ENCODE measurements around the gene MYADML2. TPM values are rescaled to one million over a fixed set of nuclear protein-coding genes. Genes with fewer than 3 reads are reported as not detected.

The MYADML2 gene
- total RNA-seq, 2 donors from 2014 or later, result 0.27 TPM; not detected in 1

- H3K9me3 ChIP-seq, result no peaks in the 10 kb centered on the region
- no peaks in the 10 kb centered on the region for H3K27me3 ChIP-seq
- no peaks in the 10 kb centered on the region for H3K36me3 ChIP-seq
- no peak overlapping the region for H3K4me3 ChIP-seq
- H3K9ac ChIP-seq (ENCODE audit: low read depth in 2 of 2, low read length in 2 of 2), result no peak overlapping the region
- no peak for TF ChIP-seq CTCF (IDR thresholded peaks at IDR 0.05)
- no peak overlapping the region for H3K27ac ChIP-seq
- no peak for DNase-seq
- H3K4me1 ChIP-seq, result no peaks in the 10 kb centered on the region
- intact Hi-C loops (cut with DNase I), result no loop called here
These were observed 5.8 kb upstream of the MYADML2 start for GRCh38 chr17:81952792-81953228.

GRCh38 chr17:81951785-81952684, 5.0 kb upstream of the MYADML2 start:
- intact Hi-C loops (cut with DNase I), result no loop called here
- Histone ChIP-seq H3K27me3 (no peaks in the 10 kb centered on the region), H3K4me1 (no peaks in the 10 kb centered on the region), H3K27ac (no peak overlapping the region), H3K36me3 (no peaks in the 10 kb centered on the region), H3K4me3 (no peak overlapping the region), H3K9me3 (no peaks in the 10 kb centered on the region), H3K9ac (ENCODE audit: low read depth in 2 of 2, low read length in 2 of 2) (no peak overlapping the region)
- no peak for DNase-seq
- TF ChIP-seq CTCF (IDR thresholded peaks at IDR 0.05), result no peak

GRCh38 chr17:81950501-81950900, 3.5 kb upstream of the MYADML2 start:
- no peaks in the 10 kb centered on the region for H3K4me1 ChIP-seq
- H3K27ac ChIP-seq, result no peak overlapping the region
- no peak for TF ChIP-seq CTCF (IDR thresholded peaks at IDR 0.05)
- no peak overlapping the region for H3K9ac ChIP-seq (ENCODE audit: low read depth in 2 of 2, low read length in 2 of 2)
- intact Hi-C loops (cut with DNase I), result no loop called here
- H3K27me3 ChIP-seq, result no peaks in the 10 kb centered on the region
- H3K36me3 ChIP-seq, result no peaks in the 10 kb centered on the region
- H3K9me3 ChIP-seq, result no peaks in the 10 kb centered on the region
- no peak for DNase-seq
- no peak overlapping the region for H3K4me3 ChIP-seq

GRCh38 chr17:81948635-81949378, 1.8 kb upstream of the MYADML2 start:
- Histone ChIP-seq H3K27ac (no peak overlapping the region), H3K4me1 (no peaks in the 10 kb centered on the region), H3K9ac (ENCODE audit: low read depth in 2 of 2, low read length in 2 of 2) (no peak overlapping the region), H3K36me3 (no peaks in the 10 kb centered on the region), H3K27me3 (no peaks in the 10 kb centered on the region), H3K4me3 (no peak overlapping the region), H3K9me3 (no peaks in the 10 kb centered on the region)
- intact Hi-C loops (cut with DNase I), result no loop called here
- no peak for TF ChIP-seq CTCF (IDR thresholded peaks at IDR 0.05)
- no peak for DNase-seq

- H3K36me3 ChIP-seq, result no peaks in the 10 kb centered on the region
- intact Hi-C loops (cut with DNase I), result no loop called here
- no peak overlapping the region for H3K9ac ChIP-seq (ENCODE audit: low read depth in 2 of 2, low read length in 2 of 2)
- H3K4me3 ChIP-seq, result no peak overlapping the region
- no peak overlapping the region for H3K27ac ChIP-seq
- TF ChIP-seq CTCF (IDR thresholded peaks at IDR 0.05), result no peak
- no peaks in the 10 kb centered on the region for H3K4me1 ChIP-seq
- no peaks in the 10 kb centered on the region for H3K9me3 ChIP-seq
- peaks cover 11% of the 10 kb centered on the region for H3K27me3 ChIP-seq
- no peak for DNase-seq
These were observed 2.2 kb downstream of the MYADML2 start for GRCh38 chr17:81944858-81945257.
